Measurements from ENCODE around the gene SORBS1.
"Not testable (repeated sequence)": the region's sequence is repeated elsewhere in the genome, so short reads cannot be mapped to it uniquely, and the experiment has no call there.

SORBS1 gene

GRCh38 chr10:95482501-95483233, 78.5 kb downstream of the SORBS1 start:
- DNase-seq (ENCODE audit: low read depth), result no peak

DNA sequence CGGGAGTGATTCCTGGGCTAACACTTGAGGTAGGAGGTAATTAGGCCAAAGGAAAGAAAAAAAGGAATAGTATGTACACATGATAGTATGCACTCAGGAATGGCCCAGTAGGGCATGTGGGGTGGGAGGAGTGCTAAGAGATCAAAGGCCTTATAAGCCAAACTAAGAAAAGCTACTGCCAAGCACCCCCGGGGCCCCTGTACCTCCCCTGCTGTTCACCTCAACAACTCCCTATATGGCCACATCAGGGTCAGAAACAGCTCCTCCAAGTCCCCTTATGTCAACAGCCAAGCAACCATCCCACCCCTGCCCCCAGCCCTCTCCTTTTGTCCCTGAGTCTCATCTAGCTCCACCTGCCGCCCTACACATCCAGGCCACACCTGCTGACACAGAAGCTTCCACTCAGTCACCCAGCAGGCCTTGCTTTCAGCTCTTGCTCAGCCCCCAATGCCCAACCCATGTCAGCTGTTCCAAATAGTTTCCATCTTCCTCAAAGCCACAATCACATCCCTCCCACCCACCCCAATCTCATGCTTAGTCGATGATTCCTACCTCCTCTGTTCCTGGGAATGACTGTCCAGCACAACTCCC, 80.2 kb downstream of the SORBS1 start:
- no peak for DNase-seq (ENCODE audit: low read depth)

GRCh38 chr10:95480102-95480900, 80.9 kb downstream of the SORBS1 start:
- no peak for DNase-seq (ENCODE audit: low read depth)

GRCh38 chr10:95478935-95479334, 82.2 kb downstream of the SORBS1 start:
- DNase-seq (ENCODE audit: low read depth), result no peak

GRCh38 chr10:95478185-95478584, 83.0 kb downstream of the SORBS1 start:
- DNase-seq (ENCODE audit: low read depth), result no peak

DNA sequence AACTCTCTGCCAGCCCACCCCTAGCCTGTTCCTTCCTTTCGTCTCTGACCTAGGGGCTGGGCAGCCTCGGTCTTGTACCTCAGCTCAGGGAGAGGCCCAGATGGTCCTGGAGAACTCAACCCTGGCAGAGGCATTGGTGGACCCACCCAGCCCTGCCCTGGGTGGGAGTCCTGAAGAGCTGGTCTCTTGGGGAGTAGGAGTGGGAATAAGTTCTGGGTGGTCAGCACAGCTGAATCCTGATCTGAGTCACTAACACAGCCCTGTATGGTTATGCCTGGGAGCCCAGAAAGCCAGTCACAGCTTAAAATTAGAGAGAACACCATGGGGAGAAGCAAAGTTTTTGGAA, 84.0 kb downstream of the SORBS1 start:
- DNase-seq (ENCODE audit: low read depth), result no peak

DNA sequence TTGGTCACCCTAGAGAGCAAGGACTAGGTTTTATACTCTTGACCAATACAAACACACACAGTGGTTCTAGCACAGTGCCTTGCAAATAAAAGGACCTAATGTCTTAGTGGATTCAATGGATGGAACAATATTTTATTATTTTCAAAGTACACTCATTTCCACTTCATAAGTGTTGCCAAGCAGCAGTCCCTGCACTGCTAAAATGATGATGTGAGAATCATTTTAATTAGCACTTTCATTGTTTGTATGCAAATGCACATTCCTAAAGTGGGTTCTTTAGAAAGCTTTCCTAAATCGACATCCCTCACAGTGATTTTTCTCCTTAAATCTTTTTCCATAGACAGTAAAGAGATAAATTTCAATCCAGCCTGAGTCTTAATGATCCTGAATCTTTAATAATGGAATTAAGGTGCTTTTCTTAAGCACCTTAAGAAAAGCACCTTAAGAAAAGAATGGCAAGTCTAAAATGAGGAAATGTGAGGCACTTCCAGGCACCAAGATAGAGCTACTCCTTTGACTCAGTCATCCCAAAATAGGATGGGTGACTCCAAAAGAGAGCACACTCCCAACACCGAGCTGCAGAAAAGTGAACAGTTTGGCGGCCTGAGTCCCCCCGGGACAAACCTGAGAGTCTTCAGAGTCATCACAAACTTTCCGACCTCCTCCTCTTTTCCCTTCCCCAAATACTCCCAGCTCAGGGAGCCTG, 84.5 kb downstream of the SORBS1 start:
- no peak for DNase-seq (ENCODE audit: low read depth)

- DNase-seq (ENCODE audit: low read depth), result no peak
Measured at GRCh38 chr10:95475827-95476468, 85.2 kb downstream of the SORBS1 start.

DNA sequence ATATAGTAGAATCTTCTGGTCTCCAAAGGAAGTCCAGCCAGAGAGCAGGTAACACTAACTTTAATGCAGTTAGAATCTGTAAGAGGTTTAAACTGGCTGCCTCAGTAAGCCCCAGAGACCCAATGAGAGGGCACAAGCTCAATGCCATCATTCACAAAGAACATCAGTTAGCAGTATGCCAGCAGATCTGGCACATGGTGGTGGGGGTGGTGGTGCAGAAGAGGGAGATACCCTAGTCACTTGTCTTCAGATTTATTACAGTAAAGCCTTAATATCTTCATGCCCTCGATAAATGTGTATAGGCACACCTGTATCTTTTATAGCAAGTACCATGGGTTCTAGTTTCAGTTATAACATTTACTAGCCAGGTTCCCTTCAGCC, 86.2 kb downstream of the SORBS1 start:
- no peak for DNase-seq (ENCODE audit: low read depth)

DNA sequence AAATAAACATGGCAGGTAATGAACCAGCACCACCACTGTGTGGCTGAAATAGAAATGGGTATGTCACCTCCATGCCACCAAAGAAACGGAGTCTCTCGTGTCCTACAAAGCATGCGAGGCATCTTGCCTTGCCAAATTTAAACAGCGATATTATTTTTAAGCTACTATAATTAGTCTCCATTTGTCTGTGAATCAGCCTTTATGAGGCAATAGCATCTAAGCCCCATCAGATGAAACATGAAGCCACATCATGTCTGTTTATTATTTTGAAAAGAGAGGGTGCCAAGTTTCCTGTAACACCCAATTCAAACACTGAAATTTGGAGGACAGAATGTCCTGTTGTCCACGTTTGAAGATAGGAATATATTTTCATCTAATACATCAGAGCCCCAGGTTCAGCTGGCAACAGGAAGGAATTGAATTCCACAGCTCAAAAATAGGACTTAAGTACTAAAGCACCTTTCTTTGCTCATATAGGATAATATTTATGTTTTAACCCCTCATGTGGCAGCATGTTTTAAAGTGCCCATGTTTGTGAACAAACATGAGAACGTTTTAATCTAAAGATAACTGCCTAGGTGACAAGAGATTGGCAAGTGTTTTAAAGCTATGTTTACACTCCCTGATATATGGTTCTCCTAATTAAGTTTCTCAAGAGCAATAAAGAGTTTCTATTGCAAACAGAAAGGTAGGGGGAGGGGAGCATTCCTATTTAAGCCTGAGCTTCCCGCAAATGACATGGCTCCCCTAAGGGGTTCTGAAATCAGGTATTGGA, 86.8 kb downstream of the SORBS1 start:
- peak; percentile 31 for DNase-seq (ENCODE audit: low read depth)

DNA sequence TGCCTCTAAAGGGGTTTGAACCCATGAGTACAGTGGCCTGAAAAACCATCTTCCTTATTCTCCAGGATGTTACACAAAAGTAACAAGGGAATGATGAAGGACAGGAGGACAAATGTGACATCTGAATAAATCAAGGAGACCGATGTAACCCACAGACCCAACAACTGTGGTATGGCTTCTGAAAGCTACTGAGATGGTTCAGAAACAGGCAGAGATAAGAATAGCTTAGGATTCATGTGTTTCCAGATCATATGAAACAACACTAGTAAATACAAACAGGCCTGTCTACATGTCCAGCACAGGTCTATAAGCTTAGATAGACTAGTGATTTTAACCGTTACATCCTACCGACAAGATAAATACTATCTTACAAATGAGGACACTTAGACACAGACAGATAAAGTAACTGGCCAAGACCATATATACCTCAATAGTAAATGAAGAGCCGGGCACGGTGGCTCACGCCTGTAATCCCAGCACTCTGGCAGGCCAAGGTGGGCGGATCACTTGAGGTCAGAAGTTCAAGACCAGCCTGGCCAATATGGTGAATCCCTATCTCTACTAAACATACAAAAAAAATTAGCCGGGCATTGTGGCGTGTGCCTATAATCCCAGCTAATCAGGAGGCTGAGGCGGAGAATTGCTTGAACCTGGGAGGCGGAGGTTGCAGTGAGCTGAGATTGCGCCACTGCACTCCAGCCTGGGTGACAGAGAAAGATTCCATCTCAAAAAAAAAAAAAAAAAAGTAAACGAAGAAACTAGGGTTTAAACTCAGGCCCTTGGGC, 88.7 kb downstream of the SORBS1 start:
- no peak for DNase-seq (ENCODE audit: low read depth)

GRCh38 chr10:95469676-95470075, 91.5 kb downstream of the SORBS1 start:
- no peak for DNase-seq (ENCODE audit: low read depth)

DNA sequence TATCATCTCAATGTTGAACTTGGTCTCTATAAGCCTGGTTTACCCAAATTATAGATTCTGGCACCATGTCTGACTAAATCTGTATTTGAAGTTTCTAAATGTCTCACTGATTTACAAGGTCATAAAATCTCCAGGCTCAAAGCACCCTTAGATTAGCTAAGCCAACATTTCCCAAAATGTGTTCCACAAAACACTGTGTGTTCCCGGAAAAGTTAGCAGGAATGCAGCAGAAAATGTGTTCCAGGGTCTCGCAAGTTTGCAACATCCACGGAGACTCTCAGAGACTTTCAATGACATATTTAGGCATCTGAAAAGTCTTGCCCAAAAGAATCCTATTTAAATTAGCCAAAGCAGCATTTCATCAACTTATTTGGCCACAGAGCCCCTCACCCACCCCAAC, 91.9 kb downstream of the SORBS1 start:
- DNase-seq (ENCODE audit: low read depth), result no peak

GRCh38 chr10:95467642-95468041, 93.5 kb downstream of the SORBS1 start:
- not testable (repeated sequence) for DNase-seq (ENCODE audit: low read depth)

GRCh38 chr10:95467162-95467599, 94.0 kb downstream of the SORBS1 start:
- no peak for DNase-seq (ENCODE audit: low read depth)

- DNase-seq (ENCODE audit: low read depth), result no peak
Measured at GRCh38 chr10:95466436-95466835, 94.7 kb downstream of the SORBS1 start.

DNA sequence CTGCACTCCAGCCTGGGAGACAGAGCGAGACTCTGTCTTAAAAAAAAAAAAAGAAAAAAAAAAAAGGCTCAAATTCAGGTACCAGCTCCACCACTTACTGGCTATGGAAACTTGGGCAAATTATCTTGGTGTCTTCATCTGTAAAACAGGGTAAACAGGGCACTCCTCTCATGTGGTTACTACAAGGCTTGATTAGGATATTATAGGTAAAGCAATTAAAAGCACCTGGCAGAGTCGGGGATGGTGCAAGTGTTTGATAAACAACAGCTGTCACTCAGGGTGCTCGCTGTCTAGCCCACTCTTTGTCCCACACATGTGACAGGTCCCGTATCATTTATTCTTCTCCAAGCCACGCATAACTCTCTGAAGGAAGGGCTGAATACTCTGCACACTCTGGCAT, 96.9 kb downstream of the SORBS1 start:
- DNase-seq (ENCODE audit: low read depth), result no peak

- no peak for DNase-seq (ENCODE audit: low read depth)
Measured at GRCh38 chr10:95462740-95463667, 98.2 kb downstream of the SORBS1 start.

GRCh38 chr10:95461611-95462010, 99.6 kb downstream of the SORBS1 start:
- no peak for DNase-seq (ENCODE audit: low read depth)

Measured in stromal cell of bone marrow (primary cell).